ENCODE results near the gene INIP. TPM values are rescaled to one million over a fixed set of nuclear protein-coding genes. Genes with fewer than 3 reads are reported as not detected.
"Not testable (repeated sequence)": the region's sequence is repeated elsewhere in the genome, so short reads cannot be mapped to it uniquely, and the experiment has no call there.

The INIP gene
- total RNA-seq, 1 donor: 6.7 TPM

GRCh38 chr9:112743216-112743836 is 25.4 kb upstream of the INIP start:
- DNase-seq (ENCODE audit: low read depth in 2 of 3, low spot score in 2 of 3): no peak

GRCh38 chr9:112734892-112735291 is 17.0 kb upstream of the INIP start:
- DNase-seq (ENCODE audit: low read depth in 2 of 3, low spot score in 2 of 3): no peak

- no peak for DNase-seq (ENCODE audit: low read depth in 2 of 3, low spot score in 2 of 3)
Measured at GRCh38 chr9:112731971-112732370, 14.1 kb upstream of the INIP start.

GRCh38 chr9:112728401-112728800 is 10.5 kb upstream of the INIP start:
- DNase-seq (ENCODE audit: low read depth in 2 of 3, low spot score in 2 of 3): no peak

- no peak for DNase-seq (ENCODE audit: low read depth in 2 of 3, low spot score in 2 of 3)
Measured at GRCh38 chr9:112726428-112726827, 8.5 kb upstream of the INIP start.

- no peak for DNase-seq (ENCODE audit: low read depth in 2 of 3, low spot score in 2 of 3)
Measured at GRCh38 chr9:112725961-112726360, 8.0 kb upstream of the INIP start.

GRCh38 chr9:112722749-112723148 is 4.8 kb upstream of the INIP start:
- DNase-seq (ENCODE audit: low read depth in 2 of 3, low spot score in 2 of 3): not testable (repeated sequence)

GRCh38 chr9:112720113-112720780 is 2.3 kb upstream of the INIP start:
- DNase-seq (ENCODE audit: low read depth in 2 of 3, low spot score in 2 of 3): no peak

- DNase-seq (ENCODE audit: low read depth in 2 of 3, low spot score in 2 of 3): no peak
Measured at GRCh38 chr9:112719696-112720095, 1.8 kb upstream of the INIP start.

GRCh38 chr9:112719241-112719691 is 1.3 kb upstream of the INIP start:
- no peak for DNase-seq (ENCODE audit: low read depth in 2 of 3, low spot score in 2 of 3)

GRCh38 chr9:112712678-112713077 is 5.2 kb downstream of the INIP start:
- DNase-seq (ENCODE audit: low read depth in 2 of 3, low spot score in 2 of 3): no peak

- peak in 2 of 3 donors; percentile 21 to 49 for DNase-seq (ENCODE audit: low read depth in 2 of 3, low spot score in 2 of 3)
Measured at GRCh38 chr9:112711050-112711689, 6.7 kb downstream of the INIP start.

GRCh38 chr9:112705768-112706427 is 12.0 kb downstream of the INIP start:
- DNase-seq (ENCODE audit: low read depth in 2 of 3, low spot score in 2 of 3): peak in 1 of 3 donors; percentile 35

GRCh38 chr9:112703304-112703703 is 14.6 kb downstream of the INIP start:
- DNase-seq (ENCODE audit: low read depth in 2 of 3, low spot score in 2 of 3): no peak

GRCh38 chr9:112700085-112700484 is 17.8 kb downstream of the INIP start:
- DNase-seq (ENCODE audit: low read depth in 2 of 3, low spot score in 2 of 3): no peak

GRCh38 chr9:112699230-112699629 is 18.7 kb downstream of the INIP start:
- no peak for DNase-seq (ENCODE audit: low read depth in 2 of 3, low spot score in 2 of 3)

GRCh38 chr9:112696461-112696860 is 21.5 kb downstream of the INIP start:
- DNase-seq (ENCODE audit: low read depth in 2 of 3, low spot score in 2 of 3): no peak

- no peak for DNase-seq (ENCODE audit: low read depth in 2 of 3, low spot score in 2 of 3)
Measured at GRCh38 chr9:112694706-112695555, 23.0 kb downstream of the INIP start.

- no peak for DNase-seq (ENCODE audit: low read depth in 2 of 3, low spot score in 2 of 3)
Measured at GRCh38 chr9:112689161-112689740, 28.7 kb downstream of the INIP start.

GRCh38 chr9:112680731-112681402 is 37.0 kb downstream of the INIP start:
- DNase-seq (ENCODE audit: low read depth in 2 of 3, low spot score in 2 of 3): no peak

All from hematopoietic multipotent progenitor cell (in vitro differentiated cells).